Liver (tissue), 9 donors: ENCODE data around the gene FLNB. TPM values are rescaled to one million over a fixed set of nuclear protein-coding genes. Genes with fewer than 3 reads are reported as not detected.

Source experiments
- DNase-seq: peaks from one replicate; pipeline ENCODE4 v3.0.0-alpha.2; 2017; ENCODE audit warnings: low spot score
- H3K27ac ChIP-seq, 2 donors: one replicate each; pipeline ENCODE4 v1.7.0; 2013; ENCODE audit warnings: inconsistent platforms in 2 of 2, low read length in 2 of 2, control low read depth in 1 of 2, low read depth in 1 of 2, mild to moderate bottlenecking in 1 of 2
- H3K27me3 ChIP-seq, 4 donors: one replicate each; pipeline versions ENCODE4 v1.6.1 to v1.7.0; 2013; ENCODE audit warnings: low read length in 3 of 4, inconsistent platforms in 1 of 4, mild to moderate bottlenecking in 1 of 4, moderate library complexity in 1 of 4; ENCODE audit not compliant: control insufficient read depth in 4 of 4, insufficient read depth in 4 of 4
- H3K36me3 ChIP-seq, 4 donors: one replicate each; pipeline versions ENCODE4 v1.6.1 to v1.7.0; 2013; ENCODE audit warnings: low read length in 3 of 4, mild to moderate bottlenecking in 3 of 4, low read depth in 1 of 4, moderate library complexity in 1 of 4; ENCODE audit not compliant: control insufficient read depth in 4 of 4, insufficient read depth in 3 of 4
- H3K4me1 ChIP-seq, 4 donors: one replicate each; pipeline versions ENCODE4 v1.6.1 to v1.7.0; 2013; ENCODE audit warnings: low read length in 3 of 4, mild to moderate bottlenecking in 3 of 4, moderate library complexity in 1 of 4; ENCODE audit not compliant: control insufficient read depth in 4 of 4, insufficient read depth in 4 of 4
- H3K4me3 ChIP-seq, 3 donors: one replicate each; pipeline versions ENCODE4 v1.6.1 to v1.7.0; 2013; ENCODE audit warnings: low read length in 3 of 3, control low read depth in 1 of 3, low read depth in 1 of 3, mild to moderate bottlenecking in 1 of 3
- H3K9ac ChIP-seq, 2 donors: one replicate each; pipeline ENCODE4 v1.7.0; 2013; ENCODE audit warnings: low read length in 2 of 2, mild to moderate bottlenecking in 2 of 2, moderate library complexity in 2 of 2, control low read depth in 1 of 2, low read depth in 1 of 2
- H3K9me3 ChIP-seq, 4 donors: one replicate each; pipeline versions ENCODE4 v1.6.1 to v1.7.0; 2013; ENCODE audit warnings: low read length in 3 of 4; ENCODE audit not compliant: control insufficient read depth in 4 of 4
- EGR1 ChIP-seq, 2 donors: IDR thresholded peaks; 2 replicates each; pipeline ENCODE4 v1.6.1; 2016 to 2018; ENCODE audit warnings: antibody characterized with exemption in 2 of 2, low read depth in 2 of 2
- FOXA1 ChIP-seq: IDR thresholded peaks from 2 replicates; pipeline ENCODE4 v1.6.1; 2016; ENCODE audit warnings: antibody characterized with exemption
- FOXA2 ChIP-seq: IDR thresholded peaks from 2 replicates; pipeline ENCODE4 v1.6.1; 2016; ENCODE audit warnings: antibody characterized with exemption
- GABPA ChIP-seq, 2 donors: IDR thresholded peaks in 1 of 2; conservative IDR thresholded peaks in 1 of 2; 2 replicates each; pipeline ENCODE4 v1.6.1; 2016; ENCODE audit warnings: antibody characterized with exemption in 2 of 2, mild to moderate bottlenecking in 1 of 2, moderate library complexity in 1 of 2
- HNF4A ChIP-seq, 2 donors: conservative IDR thresholded peaks; 2 replicates each; pipeline ENCODE4 v1.6.1; 2016; ENCODE audit warnings: antibody characterized with exemption in 2 of 2, mild to moderate bottlenecking in 2 of 2
- HNF4G ChIP-seq: IDR thresholded peaks from 2 replicates; pipeline ENCODE4 v1.6.1; 2016; ENCODE audit warnings: antibody characterized with exemption
- JUND ChIP-seq, 2 donors: IDR thresholded peaks; 2 replicates each; pipeline ENCODE4 v1.6.1; 2016; ENCODE audit warnings: antibody characterized with exemption in 2 of 2
- NR2F2 ChIP-seq: IDR thresholded peaks from 2 replicates; pipeline ENCODE4 v1.6.1; 2016; ENCODE audit warnings: antibody characterized with exemption
- RAD21 ChIP-seq, 2 donors: IDR thresholded peaks; 2 replicates each; pipeline ENCODE4 v1.6.1; 2016; ENCODE audit warnings: antibody characterized with exemption in 2 of 2, mild to moderate bottlenecking in 2 of 2
- RXRA ChIP-seq, 2 donors: IDR thresholded peaks; 2 replicates each; pipeline ENCODE4 v1.6.1; 2017 to 2018; ENCODE audit warnings: antibody characterized with exemption in 2 of 2, mild to moderate bottlenecking in 1 of 2
- SP1 ChIP-seq: IDR thresholded peaks from 2 replicates; pipeline ENCODE4 v1.6.1; 2018; ENCODE audit warnings: antibody characterized with exemption, mild to moderate bottlenecking
- TAF1 ChIP-seq: conservative IDR thresholded peaks from 2 replicates; pipeline ENCODE4 v1.6.1; 2016; ENCODE audit warnings: antibody characterized with exemption, mild to moderate bottlenecking
- YY1 ChIP-seq: IDR thresholded peaks from 2 replicates; pipeline ENCODE4 v1.6.1; 2016; ENCODE audit warnings: antibody characterized with exemption, mild to moderate bottlenecking
- WGBS: extraction: QIAGEN DNeasy Blood & Tissue Kit; methylation state at CpG from one replicate; pipeline ENCODE4 v1.1.7; 2013; 5-methylcytosine and 5-hydroxymethylcytosine counted together
- polyA plus RNA-seq, 2 donors: library from polyadenylated mRNA; stranded (reverse) in 1 of 2; unstranded in 1 of 2; fragments of 200-250 nt in 1 of 2; fragments of >200 nt in 1 of 2; fragmentation: Nextera tagmentation in 1 of 2; extraction: Ambion mirVana in 1 of 2; gene quantifications; one replicate each; pipeline versions ENCODE4 v1.2.1 to v1.2.3, GENCODE V29; 2013 to 2015
- total RNA-seq, 2 donors: library from RNA; depleted of rRNA; stranded (reverse); fragments of >200 nt; gene quantifications; one replicate each; pipeline ENCODE4 v1.2.3, GENCODE V29; 2014
- TF ChIP-seq, protein P1 (sequence below): IDR thresholded peaks from 2 replicates; pipeline ENCODE4 v1.6.1; 2016; ENCODE audit warnings: antibody characterized with exemption
- TF ChIP-seq, protein P2 (sequence below): IDR thresholded peaks from 2 replicates; pipeline ENCODE4 v1.6.1; 2016; ENCODE audit warnings: antibody characterized with exemption
- TF ChIP-seq, protein P3 (sequence below): IDR thresholded peaks from 2 replicates; pipeline ENCODE4 v1.6.1; 2016; ENCODE audit warnings: antibody characterized with exemption
- TF ChIP-seq, protein P4 (sequence below): IDR thresholded peaks from 2 replicates; pipeline ENCODE4 v1.6.1; 2016; ENCODE audit warnings: antibody characterized with exemption, mild to moderate bottlenecking
- TF ChIP-seq, protein P5 (sequence below): fragments of 150-350 bp; IDR thresholded peaks from 2 replicates; pipeline ENCODE4 v1.5.1; 2017; ENCODE audit warnings: improper control_type of control experiment, low read depth, low read length; ENCODE audit not compliant: missing input control
- donor health status: healthy.
- donor health status: healthy.
- donor health status: healthy.
- donor health status: healthy.
- donor health status: healthy.

The FLNB gene
- total and polyA plus RNA-seq, 4 donors: 22.9 to 124 (median 44.3) TPM

DNA sequence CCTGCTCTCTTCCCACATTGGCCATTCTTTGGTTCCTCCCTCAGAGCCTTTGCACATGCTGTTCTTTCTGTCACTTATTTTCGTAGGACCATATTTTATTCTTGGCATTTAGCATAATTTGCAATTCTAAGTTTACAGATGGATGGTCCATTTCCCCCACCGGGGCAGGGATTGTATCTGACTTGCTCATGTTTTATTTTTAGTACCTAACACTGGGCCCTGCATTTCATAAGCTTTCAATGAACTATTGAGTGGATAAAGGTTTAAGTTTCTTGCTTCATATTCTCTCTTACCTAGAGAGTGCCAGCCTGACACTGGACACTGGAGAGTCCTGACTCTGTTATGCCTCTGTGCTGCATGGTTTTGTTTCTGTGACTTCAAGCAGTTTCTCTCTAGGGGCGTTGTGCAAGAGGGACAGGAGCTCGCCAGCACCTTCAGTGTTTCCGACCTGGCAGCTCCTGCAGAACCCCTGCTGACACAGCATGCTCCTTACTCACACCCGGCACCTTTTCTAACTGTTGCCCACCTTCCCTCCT is 87.4 kb downstream of the FLNB start:
- no peak overlapping the region for H3K27ac ChIP-seq
- WGBS: 55% methylated on average over 6 of the region's 6 CpGs
- no peak overlapping the region for H3K4me3 ChIP-seq
- no peaks in the 10 kb centered on the region for H3K9me3 ChIP-seq
- TF ChIP-seq, protein P1, sequence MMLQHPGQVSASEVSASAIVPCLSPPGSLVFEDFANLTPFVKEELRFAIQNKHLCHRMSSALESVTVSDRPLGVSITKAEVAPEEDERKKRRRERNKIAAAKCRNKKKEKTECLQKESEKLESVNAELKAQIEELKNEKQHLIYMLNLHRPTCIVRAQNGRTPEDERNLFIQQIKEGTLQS: no peak
- TF ChIP-seq EGR1 (IDR thresholded peaks at IDR 0.05; ENCODE audit: low read depth in 2 of 2) (no peak), SP1 (no peak), FOXA2 (no peak), GABPA (IDR thresholded peaks at IDR 0.05 in 1 of 2, conservative IDR thresholded peaks at IDR 0.05 in 1 of 2) (no peak), HNF4G (no peak), JUND (IDR thresholded peaks at IDR 0.05) (no peak), RXRA (IDR thresholded peaks at IDR 0.05) (no peak), HNF4A (conservative IDR thresholded peaks at IDR 0.05) (no peak), TAF1 (no peak), NR2F2 (no peak), FOXA1 (no peak), YY1 (no peak)
- TF ChIP-seq, protein P2, sequence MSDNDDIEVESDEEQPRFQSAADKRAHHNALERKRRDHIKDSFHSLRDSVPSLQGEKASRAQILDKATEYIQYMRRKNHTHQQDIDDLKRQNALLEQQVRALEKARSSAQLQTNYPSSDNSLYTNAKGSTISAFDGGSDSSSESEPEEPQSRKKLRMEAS: no peak
- TF ChIP-seq, protein P3, sequence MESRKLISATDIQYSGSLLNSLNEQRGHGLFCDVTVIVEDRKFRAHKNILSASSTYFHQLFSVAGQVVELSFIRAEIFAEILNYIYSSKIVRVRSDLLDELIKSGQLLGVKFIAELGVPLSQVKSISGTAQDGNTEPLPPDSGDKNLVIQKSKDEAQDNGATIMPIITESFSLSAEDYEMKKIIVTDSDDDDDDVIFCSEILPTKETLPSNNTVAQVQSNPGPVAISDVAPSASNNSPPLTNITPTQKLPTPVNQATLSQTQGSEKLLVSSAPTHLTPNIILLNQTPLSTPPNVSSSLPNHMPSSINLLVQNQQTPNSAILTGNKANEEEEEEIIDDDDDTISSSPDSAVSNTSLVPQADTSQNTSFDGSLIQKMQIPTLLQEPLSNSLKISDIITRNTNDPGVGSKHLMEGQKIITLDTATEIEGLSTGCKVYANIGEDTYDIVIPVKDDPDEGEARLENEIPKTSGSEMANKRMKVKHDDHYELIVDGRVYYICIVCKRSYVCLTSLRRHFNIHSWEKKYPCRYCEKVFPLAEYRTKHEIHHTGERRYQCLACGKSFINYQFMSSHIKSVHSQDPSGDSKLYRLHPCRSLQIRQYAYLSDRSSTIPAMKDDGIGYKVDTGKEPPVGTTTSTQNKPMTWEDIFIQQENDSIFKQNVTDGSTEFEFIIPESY: no peak
- TF ChIP-seq, protein P4, sequence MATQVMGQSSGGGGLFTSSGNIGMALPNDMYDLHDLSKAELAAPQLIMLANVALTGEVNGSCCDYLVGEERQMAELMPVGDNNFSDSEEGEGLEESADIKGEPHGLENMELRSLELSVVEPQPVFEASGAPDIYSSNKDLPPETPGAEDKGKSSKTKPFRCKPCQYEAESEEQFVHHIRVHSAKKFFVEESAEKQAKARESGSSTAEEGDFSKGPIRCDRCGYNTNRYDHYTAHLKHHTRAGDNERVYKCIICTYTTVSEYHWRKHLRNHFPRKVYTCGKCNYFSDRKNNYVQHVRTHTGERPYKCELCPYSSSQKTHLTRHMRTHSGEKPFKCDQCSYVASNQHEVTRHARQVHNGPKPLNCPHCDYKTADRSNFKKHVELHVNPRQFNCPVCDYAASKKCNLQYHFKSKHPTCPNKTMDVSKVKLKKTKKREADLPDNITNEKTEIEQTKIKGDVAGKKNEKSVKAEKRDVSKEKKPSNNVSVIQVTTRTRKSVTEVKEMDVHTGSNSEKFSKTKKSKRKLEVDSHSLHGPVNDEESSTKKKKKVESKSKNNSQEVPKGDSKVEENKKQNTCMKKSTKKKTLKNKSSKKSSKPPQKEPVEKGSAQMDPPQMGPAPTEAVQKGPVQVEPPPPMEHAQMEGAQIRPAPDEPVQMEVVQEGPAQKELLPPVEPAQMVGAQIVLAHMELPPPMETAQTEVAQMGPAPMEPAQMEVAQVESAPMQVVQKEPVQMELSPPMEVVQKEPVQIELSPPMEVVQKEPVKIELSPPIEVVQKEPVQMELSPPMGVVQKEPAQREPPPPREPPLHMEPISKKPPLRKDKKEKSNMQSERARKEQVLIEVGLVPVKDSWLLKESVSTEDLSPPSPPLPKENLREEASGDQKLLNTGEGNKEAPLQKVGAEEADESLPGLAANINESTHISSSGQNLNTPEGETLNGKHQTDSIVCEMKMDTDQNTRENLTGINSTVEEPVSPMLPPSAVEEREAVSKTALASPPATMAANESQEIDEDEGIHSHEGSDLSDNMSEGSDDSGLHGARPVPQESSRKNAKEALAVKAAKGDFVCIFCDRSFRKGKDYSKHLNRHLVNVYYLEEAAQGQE: no peak
- peaks cover 0 to 28% (median 24%) of the 10 kb centered on the region in 4 donors for H3K36me3 ChIP-seq
- peaks cover 0 to 18% (median 2%) of the 10 kb centered on the region in 4 donors for H3K4me1 ChIP-seq
- H3K27me3 ChIP-seq: no peaks in the 10 kb centered on the region
- no peak for DNase-seq
- no peak overlapping the region for H3K9ac ChIP-seq

DNA sequence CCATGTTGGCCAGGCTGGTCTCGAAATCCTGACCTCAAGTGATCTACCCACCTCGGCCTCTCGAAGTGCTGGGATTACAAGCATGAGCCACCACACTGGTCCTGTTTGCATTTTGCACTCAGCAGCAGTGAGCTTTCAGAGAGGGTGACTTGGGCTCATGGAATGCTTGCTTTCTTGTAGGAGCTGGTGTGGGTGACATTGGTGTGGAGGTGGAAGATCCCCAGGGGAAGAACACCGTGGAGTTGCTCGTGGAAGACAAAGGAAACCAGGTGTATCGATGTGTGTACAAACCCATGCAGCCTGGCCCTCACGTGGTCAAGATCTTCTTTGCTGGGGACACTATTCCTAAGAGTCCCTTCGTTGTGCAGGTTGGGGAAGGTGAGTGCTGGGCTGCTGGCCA is 90.3 kb downstream of the FLNB start:
- WGBS: 96% methylated on average over 8 of the region's 8 CpGs
- Histone ChIP-seq H3K9ac (no peak overlapping the region), H3K9me3 (no peaks in the 10 kb centered on the region), H3K27ac (no peak overlapping the region), H3K4me1 (peaks cover 1 to 46% (median 27%) of the 10 kb centered on the region in 4 donors), H3K4me3 (no peak overlapping the region), H3K36me3 (peaks cover 0 to 28% (median 24%) of the 10 kb centered on the region in 4 donors), H3K27me3 (no peaks in the 10 kb centered on the region)
- DNase-seq: no peak
- TF ChIP-seq SP1: no peak
- TF ChIP-seq, protein P5, sequence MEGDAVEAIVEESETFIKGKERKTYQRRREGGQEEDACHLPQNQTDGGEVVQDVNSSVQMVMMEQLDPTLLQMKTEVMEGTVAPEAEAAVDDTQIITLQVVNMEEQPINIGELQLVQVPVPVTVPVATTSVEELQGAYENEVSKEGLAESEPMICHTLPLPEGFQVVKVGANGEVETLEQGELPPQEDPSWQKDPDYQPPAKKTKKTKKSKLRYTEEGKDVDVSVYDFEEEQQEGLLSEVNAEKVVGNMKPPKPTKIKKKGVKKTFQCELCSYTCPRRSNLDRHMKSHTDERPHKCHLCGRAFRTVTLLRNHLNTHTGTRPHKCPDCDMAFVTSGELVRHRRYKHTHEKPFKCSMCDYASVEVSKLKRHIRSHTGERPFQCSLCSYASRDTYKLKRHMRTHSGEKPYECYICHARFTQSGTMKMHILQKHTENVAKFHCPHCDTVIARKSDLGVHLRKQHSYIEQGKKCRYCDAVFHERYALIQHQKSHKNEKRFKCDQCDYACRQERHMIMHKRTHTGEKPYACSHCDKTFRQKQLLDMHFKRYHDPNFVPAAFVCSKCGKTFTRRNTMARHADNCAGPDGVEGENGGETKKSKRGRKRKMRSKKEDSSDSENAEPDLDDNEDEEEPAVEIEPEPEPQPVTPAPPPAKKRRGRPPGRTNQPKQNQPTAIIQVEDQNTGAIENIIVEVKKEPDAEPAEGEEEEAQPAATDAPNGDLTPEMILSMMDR: no peak
- TF ChIP-seq, protein P4: no peak
- no peak for TF ChIP-seq HNF4G
- TF ChIP-seq, protein P3: no peak
- TF ChIP-seq TAF1: no peak
- no peak for TF ChIP-seq HNF4A (conservative IDR thresholded peaks at IDR 0.05)
- TF ChIP-seq NR2F2: no peak
- TF ChIP-seq RXRA (IDR thresholded peaks at IDR 0.05): no peak
- TF ChIP-seq RAD21 (IDR thresholded peaks at IDR 0.05): no peak
- no peak for TF ChIP-seq JUND (IDR thresholded peaks at IDR 0.05)
- no peak for TF ChIP-seq GABPA (IDR thresholded peaks at IDR 0.05 in 1 of 2, conservative IDR thresholded peaks at IDR 0.05 in 1 of 2)
